GM21390 (cell line): ENCODE measurements around the gene TDG.
"Not testable (repeated sequence)": the region's sequence is repeated elsewhere in the genome, so short reads cannot be mapped to it uniquely, and the experiment has no call there.

Experiments
- ATAC-seq: cut with Tn5 transposase; IDR thresholded peaks from one replicate; pipeline ENCODE4 v1.9.1; 2021; ENCODE audit not compliant: unreplicated experiment

Gene TDG

GRCh38 chr12:104012331-104012730, 46.7 kb downstream of the TDG start:
- no peak for ATAC-seq

DNA sequence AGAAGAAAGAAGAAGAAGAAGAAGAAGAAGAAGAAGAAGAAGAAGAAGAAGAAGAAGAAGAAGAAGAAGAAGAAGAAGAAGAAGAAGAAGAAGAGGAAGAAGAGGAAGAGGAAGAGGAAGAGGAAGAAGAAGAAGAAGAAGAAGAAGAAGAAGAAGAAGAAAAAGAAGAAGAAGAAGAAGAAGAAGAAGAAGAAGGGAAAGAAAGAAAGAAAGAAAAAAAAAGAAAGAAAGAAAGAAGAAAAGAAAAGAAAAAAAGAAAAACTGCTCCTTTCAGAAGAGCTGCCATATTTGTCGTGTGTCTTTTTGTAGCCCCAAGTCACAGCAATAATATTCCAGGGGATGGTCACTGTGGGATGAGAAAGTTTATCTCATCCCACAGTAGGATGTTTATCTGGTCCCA, 56.2 kb downstream of the TDG start:
- not testable (repeated sequence) for ATAC-seq

DNA sequence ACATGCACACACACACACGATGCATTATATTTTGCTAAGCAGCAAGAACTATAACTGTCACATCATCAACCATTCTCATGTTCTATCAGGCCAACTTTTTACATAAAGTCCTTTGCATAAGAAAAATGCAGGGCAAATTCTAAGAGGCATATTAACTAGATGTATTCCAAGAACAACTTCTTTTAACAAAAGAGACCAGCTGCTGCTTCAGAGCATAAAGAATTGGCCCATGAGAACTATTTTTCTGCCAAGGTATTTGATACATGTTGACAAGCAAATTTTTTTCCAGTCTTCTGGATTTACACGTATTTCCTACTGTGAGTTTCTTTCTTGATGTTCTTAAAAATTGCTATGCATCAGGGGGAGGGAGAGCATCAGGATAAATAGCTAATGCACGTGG, 57.1 kb downstream of the TDG start:
- no peak for ATAC-seq

GRCh38 chr12:104023710-104024109, 58.0 kb downstream of the TDG start:
- no peak for ATAC-seq

GRCh38 chr12:104024348-104024747, 58.7 kb downstream of the TDG start:
- no peak for ATAC-seq

- ATAC-seq = no peak
Observed at GRCh38 chr12:104025771-104026170, 60.1 kb downstream of the TDG start.

DNA sequence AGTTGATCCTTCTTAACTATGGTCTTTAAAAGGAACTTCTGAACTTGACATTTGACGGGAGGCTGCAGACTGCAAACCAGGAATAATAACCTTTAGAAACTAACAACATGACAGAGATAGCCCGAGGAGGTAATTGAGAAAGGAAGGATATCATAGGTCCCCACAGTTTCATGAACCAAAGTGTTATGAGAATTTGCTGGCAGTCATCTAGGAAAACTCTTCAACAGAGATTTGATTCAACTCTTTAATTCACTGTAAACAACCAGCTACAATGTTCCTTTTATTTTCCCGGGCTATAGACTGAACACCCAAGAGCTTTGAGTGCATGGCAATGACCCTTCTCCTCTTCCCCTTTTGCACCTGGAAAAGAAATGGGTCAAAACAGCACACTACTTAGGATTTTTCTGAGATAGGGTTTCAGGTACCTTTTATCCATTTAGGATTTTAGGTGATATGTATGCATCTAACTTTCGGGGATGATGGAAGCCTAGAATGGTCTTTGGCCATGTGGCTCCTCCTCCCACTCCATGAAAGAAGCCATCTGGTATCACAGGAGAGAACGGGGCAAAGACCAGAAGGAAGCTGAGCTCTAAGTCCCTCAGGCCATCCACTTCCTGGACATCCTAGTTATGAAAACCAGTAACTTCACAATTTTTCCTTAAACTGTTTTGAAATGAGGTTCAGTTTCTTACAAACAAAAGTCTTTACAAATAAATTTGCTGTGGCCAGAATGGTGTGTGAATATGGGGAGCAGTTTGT, 61.3 kb downstream of the TDG start:
- ATAC-seq = no peak

DNA sequence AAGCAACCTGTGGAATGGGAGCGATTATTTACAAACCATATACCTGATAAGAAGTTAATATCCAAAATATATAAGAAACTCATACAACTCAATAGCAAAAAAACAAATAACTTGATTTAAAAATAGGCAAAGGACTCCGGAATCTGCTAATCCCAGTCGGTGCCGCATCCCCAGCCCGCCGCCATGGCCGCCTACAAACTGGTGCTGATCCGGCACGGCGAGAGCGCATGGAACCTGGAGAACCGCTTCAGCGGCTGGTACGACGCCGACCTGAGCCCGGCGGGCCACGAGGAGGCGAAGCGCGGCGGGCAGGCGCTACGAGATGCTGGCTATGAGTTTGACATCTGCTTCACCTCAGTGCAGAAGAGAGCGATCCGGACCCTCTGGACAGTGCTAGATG, 64.9 kb downstream of the TDG start:
- not testable (repeated sequence) for ATAC-seq

DNA sequence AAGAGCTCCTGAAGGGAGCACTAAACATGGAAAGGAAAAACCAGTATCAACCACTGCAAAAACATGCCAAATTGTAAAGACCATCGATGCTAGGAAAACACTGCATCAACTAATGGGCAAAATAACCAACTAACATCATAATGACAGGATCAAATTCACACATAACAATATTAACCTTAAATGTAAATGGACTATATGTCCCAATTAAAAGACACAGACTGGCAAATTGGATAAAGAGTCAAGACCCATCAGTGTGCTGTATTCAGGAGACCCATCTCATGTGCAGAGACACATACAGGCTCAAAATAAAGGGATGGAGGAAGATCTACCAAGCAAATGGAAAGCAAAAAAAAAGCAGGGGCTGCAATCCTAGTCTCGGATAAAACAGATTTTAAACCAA, 70.5 kb downstream of the TDG start:
- ATAC-seq = not testable (repeated sequence)
